ENCODE data around the gene CPNE5. TPM values are rescaled to one million over a fixed set of nuclear protein-coding genes. Genes with fewer than 3 reads are reported as not detected.

CPNE5 gene
- total and polyA plus RNA-seq, 9 of the 15 experiments (the other 6 are each of a cell fraction or from before 2014, with no cell fraction given) = 0.14 to 1.0 (median 0.46) TPM; not detected in 2

DNA sequence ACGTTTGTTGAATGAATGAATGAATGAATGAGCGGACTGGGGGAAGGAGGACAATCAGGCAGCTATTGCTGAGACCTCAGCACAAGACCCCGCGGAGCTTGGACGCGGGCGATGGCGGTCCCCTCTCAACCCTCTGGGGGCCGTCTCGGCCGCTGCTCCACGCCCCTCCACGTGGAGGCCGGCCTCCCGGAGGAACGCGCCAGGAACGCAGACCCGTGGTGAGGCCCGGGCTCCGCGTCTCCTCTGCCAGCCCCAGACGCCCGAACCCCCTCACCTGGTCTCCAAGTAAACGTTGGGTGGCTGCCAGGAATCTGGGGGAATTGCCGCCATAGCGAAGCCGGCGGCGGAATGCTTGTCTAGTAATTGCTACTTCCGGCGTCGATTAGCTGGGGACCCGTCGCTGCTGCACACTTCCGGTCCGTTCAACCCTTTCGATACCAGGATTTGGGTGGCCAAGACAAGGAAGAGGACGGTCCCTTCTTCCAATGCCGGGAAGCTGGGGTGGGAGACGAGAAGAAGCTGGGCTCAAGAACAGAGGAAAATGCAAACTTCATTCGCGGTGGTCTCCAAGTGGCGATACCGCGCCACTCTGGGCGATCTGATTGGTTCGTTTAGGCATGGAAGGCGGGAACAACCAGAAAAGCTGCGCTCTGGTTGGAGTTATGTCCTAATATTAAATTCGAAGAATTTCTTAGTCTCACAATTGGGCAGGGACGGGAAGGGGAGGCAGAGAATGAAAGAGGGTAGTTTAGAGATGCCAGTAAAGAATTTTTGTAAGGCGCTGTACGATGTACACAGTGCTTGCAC, 35.4 kb upstream of the CPNE5 start, which contains the start of gene PPIL1 (continued):
- TF ChIP-seq ZBTB40 (IDR thresholded peaks at IDR 0.05) (peak; percentile 100), ZBTB40 (CRISPR knock-in tag; IDR thresholded peaks at IDR 0.05) (no peak), E2F3 (CRISPR knock-in tag; IDR thresholded peaks at IDR 0.05) (peak; percentile 87; the same call in 1 of the 2 replicates), RUNX1 (IDR thresholded peaks at IDR 0.05; ENCODE audit: low read depth) (peak; percentile 89; the same call in 1 of the 2 replicates), HDAC6 (IDR thresholded peaks at IDR 0.05; ENCODE audit: low read depth, low read length) (no peak), SUPT5H (IDR thresholded peaks at IDR 0.05) (peak; percentile 86), CREB3L1 (IDR thresholded peaks at IDR 0.05; ENCODE audit: borderline replicate concordance, low read depth) (peak; percentile 95), SIN3B (IDR thresholded peaks at IDR 0.05; ENCODE audit: low read depth) (peak; percentile 87), KDM1A (IDR thresholded peaks at IDR 0.05) (no peak; a peak in 1 of 4 replicates), ZNF699 (CRISPR knock-in tag; IDR thresholded peaks at IDR 0.05; ENCODE audit: insufficient replicate concordance) (no peak), POLR2A (conservative IDR thresholded peaks at IDR 0.05) (peak; percentile 90)
- TF ChIP-seq, protein P1, sequence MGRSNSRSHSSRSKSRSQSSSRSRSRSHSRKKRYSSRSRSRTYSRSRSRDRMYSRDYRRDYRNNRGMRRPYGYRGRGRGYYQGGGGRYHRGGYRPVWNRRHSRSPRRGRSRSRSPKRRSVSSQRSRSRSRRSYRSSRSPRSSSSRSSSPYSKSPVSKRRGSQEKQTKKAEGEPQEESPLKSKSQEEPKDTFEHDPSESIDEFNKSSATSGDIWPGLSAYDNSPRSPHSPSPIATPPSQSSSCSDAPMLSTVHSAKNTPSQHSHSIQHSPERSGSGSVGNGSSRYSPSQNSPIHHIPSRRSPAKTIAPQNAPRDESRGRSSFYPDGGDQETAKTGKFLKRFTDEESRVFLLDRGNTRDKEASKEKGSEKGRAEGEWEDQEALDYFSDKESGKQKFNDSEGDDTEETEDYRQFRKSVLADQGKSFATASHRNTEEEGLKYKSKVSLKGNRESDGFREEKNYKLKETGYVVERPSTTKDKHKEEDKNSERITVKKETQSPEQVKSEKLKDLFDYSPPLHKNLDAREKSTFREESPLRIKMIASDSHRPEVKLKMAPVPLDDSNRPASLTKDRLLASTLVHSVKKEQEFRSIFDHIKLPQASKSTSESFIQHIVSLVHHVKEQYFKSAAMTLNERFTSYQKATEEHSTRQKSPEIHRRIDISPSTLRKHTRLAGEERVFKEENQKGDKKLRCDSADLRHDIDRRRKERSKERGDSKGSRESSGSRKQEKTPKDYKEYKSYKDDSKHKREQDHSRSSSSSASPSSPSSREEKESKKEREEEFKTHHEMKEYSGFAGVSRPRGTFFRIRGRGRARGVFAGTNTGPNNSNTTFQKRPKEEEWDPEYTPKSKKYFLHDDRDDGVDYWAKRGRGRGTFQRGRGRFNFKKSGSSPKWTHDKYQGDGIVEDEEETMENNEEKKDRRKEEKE (IDR thresholded peaks at IDR 0.05; ENCODE audit: borderline replicate concordance in 1 of 2, control insufficient read depth in 1 of 2, low read depth in 2 of 2, low read length in 1 of 2) = peak in 1 of 2 experiments; percentile 97; a peak in 2 of 4 replicates
- TF ChIP-seq, protein P2, sequence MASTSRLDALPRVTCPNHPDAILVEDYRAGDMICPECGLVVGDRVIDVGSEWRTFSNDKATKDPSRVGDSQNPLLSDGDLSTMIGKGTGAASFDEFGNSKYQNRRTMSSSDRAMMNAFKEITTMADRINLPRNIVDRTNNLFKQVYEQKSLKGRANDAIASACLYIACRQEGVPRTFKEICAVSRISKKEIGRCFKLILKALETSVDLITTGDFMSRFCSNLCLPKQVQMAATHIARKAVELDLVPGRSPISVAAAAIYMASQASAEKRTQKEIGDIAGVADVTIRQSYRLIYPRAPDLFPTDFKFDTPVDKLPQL (IDR thresholded peaks at IDR 0.05; ENCODE audit: extremely low read depth, insufficient read length) = no peak
